ENCODE measurements around the gene INS. TPM values are rescaled to one million over a fixed set of nuclear protein-coding genes. Genes with fewer than 3 reads are reported as not detected.
"Not testable (repeated sequence)": the region's sequence is repeated elsewhere in the genome, so short reads cannot be mapped to it uniquely, and the experiment has no call there.

INS gene
- polyA plus RNA-seq, 4 donors: not detected

GRCh38 chr11:2182692-2183474 lies 21.9 kb upstream of the INS start:
- no peak for DNase-seq (ENCODE audit: low read depth in 4 of 4, low spot score in 2 of 4)

GRCh38 chr11:2182075-2182474 lies 21.1 kb upstream of the INS start:
- DNase-seq (ENCODE audit: low read depth in 4 of 4, low spot score in 2 of 4): no peak

GRCh38 chr11:2180789-2181370 lies 19.9 kb upstream of the INS start:
- no peak for DNase-seq (ENCODE audit: low read depth in 4 of 4, low spot score in 2 of 4)

- no peak for DNase-seq (ENCODE audit: low read depth in 4 of 4, low spot score in 2 of 4)
Observed at GRCh38 chr11:2180347-2180746, 19.3 kb upstream of the INS start.

- DNase-seq (ENCODE audit: low read depth in 4 of 4, low spot score in 2 of 4): no peak
Observed at GRCh38 chr11:2179516-2179915, 18.5 kb upstream of the INS start.

- DNase-seq (ENCODE audit: low read depth in 4 of 4, low spot score in 2 of 4): no peak
Observed at GRCh38 chr11:2178906-2179494, 18.0 kb upstream of the INS start.

- not testable (repeated sequence) for DNase-seq (ENCODE audit: low read depth in 4 of 4, low spot score in 2 of 4)
Observed at GRCh38 chr11:2178055-2178773, 17.2 kb upstream of the INS start.

GRCh38 chr11:2177076-2177475 lies 16.1 kb upstream of the INS start:
- no peak for DNase-seq (ENCODE audit: low read depth in 4 of 4, low spot score in 2 of 4)

- no peak for DNase-seq (ENCODE audit: low read depth in 4 of 4, low spot score in 2 of 4)
Observed at GRCh38 chr11:2176389-2176900, 15.4 kb upstream of the INS start.

GRCh38 chr11:2175659-2176058 lies 14.7 kb upstream of the INS start:
- DNase-seq (ENCODE audit: low read depth in 4 of 4, low spot score in 2 of 4): no peak

- DNase-seq (ENCODE audit: low read depth in 4 of 4, low spot score in 2 of 4): no peak
Observed at GRCh38 chr11:2174361-2174760, 13.4 kb upstream of the INS start.

GRCh38 chr11:2173761-2174160 lies 12.8 kb upstream of the INS start:
- no peak for DNase-seq (ENCODE audit: low read depth in 4 of 4, low spot score in 2 of 4)

- DNase-seq (ENCODE audit: low read depth in 4 of 4, low spot score in 2 of 4): no peak
Observed at GRCh38 chr11:2173150-2173693, 12.2 kb upstream of the INS start.

- no peak for DNase-seq (ENCODE audit: low read depth in 4 of 4, low spot score in 2 of 4)
Observed at GRCh38 chr11:2172676-2173075, 11.7 kb upstream of the INS start.

- no peak for DNase-seq (ENCODE audit: low read depth in 4 of 4, low spot score in 2 of 4)
Observed at GRCh38 chr11:2171591-2172003, 10.6 kb upstream of the INS start, which contains the start of gene TH. Gene TH (minus strand): TSS chr11:2171815. CDS start chr11:2171786, 29 bp downstream.

GRCh38 chr11:2169626-2170570 lies 8.9 kb upstream of the INS start:
- DNase-seq (ENCODE audit: low read depth in 4 of 4, low spot score in 2 of 4): no peak

- DNase-seq (ENCODE audit: low read depth in 4 of 4, low spot score in 2 of 4): no peak
Observed at GRCh38 chr11:2169005-2169378, 8.0 kb upstream of the INS start.

- DNase-seq (ENCODE audit: low read depth in 4 of 4, low spot score in 2 of 4): no peak
Observed at GRCh38 chr11:2168286-2169004, 7.4 kb upstream of the INS start.

All from left renal cortex interstitium (tissue), 4 donors.